Measurements from ENCODE around the gene KRT84. TPM values are rescaled to one million over a fixed set of nuclear protein-coding genes. Genes with fewer than 3 reads are reported as not detected.

Gene KRT84
- total and polyA plus RNA-seq, 2 of the 4 experiments (the other 2 are of a cell fraction), result not detected

DNA sequence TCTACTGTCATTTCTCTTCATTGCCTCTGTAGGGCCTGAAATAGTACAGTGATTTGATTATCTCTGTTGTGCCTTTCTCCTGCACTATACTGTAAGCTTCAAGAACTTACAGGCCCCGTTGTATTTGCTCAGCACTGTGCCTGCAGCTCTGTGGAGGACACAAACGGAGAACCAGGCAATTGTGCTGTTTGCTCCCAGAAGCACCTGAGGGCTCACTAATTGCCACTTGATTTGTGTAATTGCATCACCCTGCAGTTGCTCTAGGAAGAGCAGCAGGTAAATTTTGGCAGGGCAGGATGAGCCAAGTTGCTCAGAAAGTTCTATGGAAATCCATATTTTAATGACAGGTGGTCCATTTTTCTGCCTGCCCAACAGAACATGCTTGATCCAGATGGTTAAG, 32.3 kb upstream of the KRT84 start:
- dilution Hi-C loops (cut with HindIII; ENCODE audit: low sequenced_read_pairs, unreplicated experiment), result no loop called here
- no peak for ATAC-seq (ENCODE audit: low read depth)
- Histone ChIP-seq H3K27me3 (ENCODE audit: control insufficient read depth, insufficient read depth, low read length) (peaks cover 18% of the 10 kb centered on the region), H3K4ac (ENCODE audit: low read depth, low read length) (no peak overlapping the region), H3K9ac (ENCODE audit: low read depth, low read length) (no peak overlapping the region), H4K5ac (ENCODE audit: low read depth, low read length) (no peak overlapping the region), H3K27ac (ENCODE audit: insufficient read depth, low read length) (no peak overlapping the region), H3K4me2 (ENCODE audit: low read depth, low read length) (no peak overlapping the region), H3K18ac (ENCODE audit: low read depth, low read length) (no peak overlapping the region), H3K9me1 (ENCODE audit: insufficient read depth, low read length) (peaks cover 6% of the 10 kb centered on the region; the same call in 1 of the 2 replicates), H2BK20ac (ENCODE audit: low read depth, low read length) (no peak overlapping the region), H2AFZ (replicated peaks; ENCODE audit: low read length, poor library complexity) (no peak overlapping the region), H2BK15ac (ENCODE audit: low read depth, low read length) (no peak overlapping the region), H2BK5ac (ENCODE audit: low read depth, low read length, poor library complexity, severe bottlenecking) (no peak overlapping the region), H3K36me3 (ENCODE audit: control insufficient read depth, insufficient read depth, low read length) (no peaks in the 10 kb centered on the region), H3K56ac (ENCODE audit: extremely low read depth, insufficient read depth, low read length) (no peak overlapping the region), H2AK5ac (ENCODE audit: low read depth, low read length) (no peak overlapping the region), H2AK9ac (replicated peaks; ENCODE audit: low read depth, low read length, poor library complexity) (no peak overlapping the region), H4K20me1 (ENCODE audit: insufficient read depth, low read length) (no peaks in the 10 kb centered on the region), H3K14ac (replicated peaks; ENCODE audit: low read depth, low read length) (no peak overlapping the region), H3K9me3 (ENCODE audit: control insufficient read depth, insufficient read depth, low read length) (no peaks in the 10 kb centered on the region), H4K8ac (ENCODE audit: low read depth in 2 of 2, low read length in 2 of 2) (no peak overlapping the region), H3K4me3 (ENCODE audit: insufficient read depth, low read depth, low read length) (no peak overlapping the region), H4K91ac (ENCODE audit: insufficient read depth, low read depth, low read length) (no peak overlapping the region), H2BK120ac (ENCODE audit: low read depth, low read length) (no peak overlapping the region), H3K23ac (ENCODE audit: low read depth, low read length) (no peak overlapping the region), H3K79me1 (ENCODE audit: low read depth in 1 of 2, low read length in 2 of 2) (no peaks in the 10 kb centered on the region), H3K4me1 (ENCODE audit: control insufficient read depth, insufficient read depth, low read length) (no peaks in the 10 kb centered on the region)
- POLR2A ChIA-PET (ENCODE audit: unreplicated experiment), result no interaction called here
- CTCF ChIA-PET, result no interaction called here
- no CpG with 5 or more reads among the region's 2 CpGs for WGBS, 2 experiments (ENCODE audit: extremely low coverage in 2 of 2, insufficient read length in 1 of 2)
- in situ Hi-C loops (cut with MboI; ENCODE audit: low sequenced_read_pairs), result no loop called here
- DNase-seq, result no peak
- intact Hi-C loops (cut with micrococcal nuclease), result no loop called here
- TF ChIP-seq, protein P1, sequence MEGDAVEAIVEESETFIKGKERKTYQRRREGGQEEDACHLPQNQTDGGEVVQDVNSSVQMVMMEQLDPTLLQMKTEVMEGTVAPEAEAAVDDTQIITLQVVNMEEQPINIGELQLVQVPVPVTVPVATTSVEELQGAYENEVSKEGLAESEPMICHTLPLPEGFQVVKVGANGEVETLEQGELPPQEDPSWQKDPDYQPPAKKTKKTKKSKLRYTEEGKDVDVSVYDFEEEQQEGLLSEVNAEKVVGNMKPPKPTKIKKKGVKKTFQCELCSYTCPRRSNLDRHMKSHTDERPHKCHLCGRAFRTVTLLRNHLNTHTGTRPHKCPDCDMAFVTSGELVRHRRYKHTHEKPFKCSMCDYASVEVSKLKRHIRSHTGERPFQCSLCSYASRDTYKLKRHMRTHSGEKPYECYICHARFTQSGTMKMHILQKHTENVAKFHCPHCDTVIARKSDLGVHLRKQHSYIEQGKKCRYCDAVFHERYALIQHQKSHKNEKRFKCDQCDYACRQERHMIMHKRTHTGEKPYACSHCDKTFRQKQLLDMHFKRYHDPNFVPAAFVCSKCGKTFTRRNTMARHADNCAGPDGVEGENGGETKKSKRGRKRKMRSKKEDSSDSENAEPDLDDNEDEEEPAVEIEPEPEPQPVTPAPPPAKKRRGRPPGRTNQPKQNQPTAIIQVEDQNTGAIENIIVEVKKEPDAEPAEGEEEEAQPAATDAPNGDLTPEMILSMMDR (conservative IDR thresholded peaks at IDR 0.05; ENCODE audit: low read depth, low read length), result no peak
- TF ChIP-seq, protein P2, sequence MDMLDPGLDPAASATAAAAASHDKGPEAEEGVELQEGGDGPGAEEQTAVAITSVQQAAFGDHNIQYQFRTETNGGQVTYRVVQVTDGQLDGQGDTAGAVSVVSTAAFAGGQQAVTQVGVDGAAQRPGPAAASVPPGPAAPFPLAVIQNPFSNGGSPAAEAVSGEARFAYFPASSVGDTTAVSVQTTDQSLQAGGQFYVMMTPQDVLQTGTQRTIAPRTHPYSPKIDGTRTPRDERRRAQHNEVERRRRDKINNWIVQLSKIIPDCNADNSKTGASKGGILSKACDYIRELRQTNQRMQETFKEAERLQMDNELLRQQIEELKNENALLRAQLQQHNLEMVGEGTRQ (IDR thresholded peaks at IDR 0.05; ENCODE audit: low read depth, low read length), result no peak
- TF ChIP-seq CEBPB (IDR thresholded peaks at IDR 0.05; ENCODE audit: low read depth, low read length), result no peak
- TF ChIP-seq RFX5 (IDR thresholded peaks at IDR 0.05; ENCODE audit: low read depth, low read length), result no peak
- no peak for TF ChIP-seq MAZ (IDR thresholded peaks at IDR 0.05; ENCODE audit: borderline replicate concordance, low read depth, low read length)
- no peak for TF ChIP-seq NFE2L2 (IDR thresholded peaks at IDR 0.05; ENCODE audit: low read depth, low read length)
- no peak for TF ChIP-seq RAD21 (IDR thresholded peaks at IDR 0.05; ENCODE audit: low read length)
- no peak for TF ChIP-seq FOS (IDR thresholded peaks at IDR 0.05; ENCODE audit: low read depth, low read length)
- no peak for TF ChIP-seq CHD1 (IDR thresholded peaks at IDR 0.05; ENCODE audit: low read depth, low read length)
- TF ChIP-seq SMC3 (IDR thresholded peaks at IDR 0.05; ENCODE audit: low read depth, low read length), result no peak
- TF ChIP-seq, protein P3, sequence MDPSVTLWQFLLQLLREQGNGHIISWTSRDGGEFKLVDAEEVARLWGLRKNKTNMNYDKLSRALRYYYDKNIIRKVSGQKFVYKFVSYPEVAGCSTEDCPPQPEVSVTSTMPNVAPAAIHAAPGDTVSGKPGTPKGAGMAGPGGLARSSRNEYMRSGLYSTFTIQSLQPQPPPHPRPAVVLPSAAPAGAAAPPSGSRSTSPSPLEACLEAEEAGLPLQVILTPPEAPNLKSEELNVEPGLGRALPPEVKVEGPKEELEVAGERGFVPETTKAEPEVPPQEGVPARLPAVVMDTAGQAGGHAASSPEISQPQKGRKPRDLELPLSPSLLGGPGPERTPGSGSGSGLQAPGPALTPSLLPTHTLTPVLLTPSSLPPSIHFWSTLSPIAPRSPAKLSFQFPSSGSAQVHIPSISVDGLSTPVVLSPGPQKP (IDR thresholded peaks at IDR 0.05; ENCODE audit: borderline replicate concordance, low read depth, low read length), result no peak
- no peak for TF ChIP-seq MAFK (IDR thresholded peaks at IDR 0.05; ENCODE audit: low read depth, low read length)
- TF ChIP-seq MXI1 (IDR thresholded peaks at IDR 0.05; ENCODE audit: borderline replicate concordance, low read depth, low read length), result no peak
- TF ChIP-seq RCOR1 (IDR thresholded peaks at IDR 0.05; ENCODE audit: insufficient replicate concordance, low read length), result no peak
- no peak for TF ChIP-seq BHLHE40 (IDR thresholded peaks at IDR 0.05; ENCODE audit: low read depth, low read length)
- no peak for TF ChIP-seq POLR2A (IDR thresholded peaks at IDR 0.05; ENCODE audit: low read depth, low read length)
- no TSS peak for BruUV-seq (replicated peaks)
